HepG2 (cell line): Measurements from ENCODE around the gene TADA2A. TPM values are rescaled to one million over a fixed set of nuclear protein-coding genes. Genes with fewer than 3 reads are reported as not detected.
A peak's percentile ranks its signal among the peaks of the same experiment; 100 is the strongest.

ENCODE experiments used
- ATAC-seq: fragments of 200-7000 bp; cut with Tn5 transposase; 3 replicates; pipeline ENCODE4 v1.9.1; 2020; ENCODE audit warnings: mild to moderate bottlenecking, moderate library complexity
- BruUV-seq: library from RNA; stranded (reverse); fragments of 400-500 nt; replicated peaks from 2 replicates; lab custom pipeline; 2021; lab: Mats Ljungman, UMichigan
- CTCF ChIA-PET: fragments of 300-600 bp; formaldehyde crosslinking; extraction: SDS; loops from one replicate; lab custom pipeline; 2021; ENCODE audit warnings: low total read pairs, inconsistent platforms, low intra/inter-chr PET ratio; lab: Yijun Ruan, JAX
- POLR2A ChIA-PET: fragments of 350-600 bp; sonication (Branson Sonifier 250); formaldehyde crosslinking; loops from one replicate; lab custom pipeline; 2020; ENCODE audit warnings: antibody characterized with exemption, inconsistent platforms; lab: Yijun Ruan, JAX
- DNase-seq: peaks from one replicate; pipeline ENCODE4 v3.0.0-alpha.2; 2015; ENCODE audit warnings: low spot score
- FAIRE-seq: peaks from 3 replicates; lab custom pipeline; 2011; peaks lifted over from hg19 to GRCh38; lab: Jason Lieb, UNC
- H2AFZ ChIP-seq: one replicate; pipeline ENCODE4 v1.6.1; 2011; ENCODE audit warnings: low read length, inconsistent platforms
- H3K27ac ChIP-seq: fragments of 300-600 bp; 3 replicates; pipeline ENCODE4 v1.8.0; 2011; ENCODE audit warnings: mixed run types, mild to moderate bottlenecking, mixed read lengths, low read length, inconsistent platforms; ENCODE audit not compliant: insufficient read depth; ENCODE audit errors: extremely low read length
- H3K27me3 ChIP-seq, 2 experiments: fragments of 200-600 bp in 1 of 2; 2 replicates in 1 of 2; 3 replicates in 1 of 2; pipeline versions ENCODE4 v1.6.0 to v1.8.0; 2011; ENCODE audit warnings: low read length in 2 of 2, mild to moderate bottlenecking in 2 of 2, moderate library complexity in 2 of 2, inconsistent platforms in 1 of 2; ENCODE audit not compliant: insufficient read depth in 2 of 2, control insufficient read depth in 1 of 2
- H3K36me3 ChIP-seq, 2 experiments: fragments of 200-600 bp in 1 of 2; replicated peaks in 1 of 2; 2 replicates in 1 of 2; 3 replicates in 1 of 2; pipeline versions ENCODE4 v1.5.1 to v1.8.0; 2011; ENCODE audit warnings: low read length in 2 of 2, inconsistent platforms in 1 of 2; ENCODE audit not compliant: insufficient read depth in 2 of 2, control insufficient read depth in 1 of 2
- H3K4me1 ChIP-seq: 2 replicates; pipeline ENCODE4 v1.5.1; 2012; ENCODE audit warnings: low read length, inconsistent platforms; ENCODE audit not compliant: insufficient read depth
- H3K4me2 ChIP-seq: 2 replicates; pipeline ENCODE4 v1.6.0; 2011; ENCODE audit warnings: low read depth, low read length, inconsistent platforms
- H3K4me3 ChIP-seq, 3 experiments: fragments of 200-600 bp in 1 of 3; sonication (generic), shearing (Covaris generic) in 1 of 3; replicated peaks in 1 of 3; 2 replicates each; pipeline ENCODE4 v1.5.1; 2011 to 2016; ENCODE audit warnings: low read length in 3 of 3, inconsistent platforms in 2 of 3, low read depth in 2 of 3, mild to moderate bottlenecking in 2 of 3, control low read depth in 1 of 3, mixed read lengths in 1 of 3; ENCODE audit not compliant: insufficient read depth in 1 of 3
- H3K79me2 ChIP-seq: one replicate; pipeline ENCODE4 v1.6.1; 2011; ENCODE audit warnings: low read length, inconsistent platforms; ENCODE audit not compliant: insufficient read depth
- H3K9ac ChIP-seq: 2 replicates; pipeline ENCODE4 v1.6.0; 2011; ENCODE audit warnings: mild to moderate bottlenecking, low read depth, low read length, inconsistent platforms; ENCODE audit not compliant: insufficient read depth
- H3K9me3 ChIP-seq: 2 replicates; pipeline ENCODE4 v1.5.1; 2012; ENCODE audit warnings: mild to moderate bottlenecking, low read length
- H4K20me1 ChIP-seq: 2 replicates; pipeline ENCODE4 v1.6.0; 2011; ENCODE audit warnings: inconsistent platforms, mild to moderate bottlenecking, low read length, moderate library complexity; ENCODE audit not compliant: insufficient read depth
- DR1 ChIP-seq: sonication (generic); formaldehyde crosslinking; IDR thresholded peaks from 2 replicates; pipeline ENCODE4 v1.8.0; 2021; ENCODE audit warnings: mild to moderate bottlenecking, missing genetic modification reagents, inconsistent platforms
- NR2F6 ChIP-seq, 2 experiments: IDR thresholded peaks; 2 replicates each; pipeline ENCODE4 v1.6.1; 2016; ENCODE audit warnings: antibody characterized with exemption in 1 of 2, mild to moderate bottlenecking in 1 of 2
- PHF5A ChIP-seq: IDR thresholded peaks from one replicate; pipeline ENCODE4 v1.6.1; 2018; ENCODE audit warnings: low read depth, missing genetic modification reagents; ENCODE audit not compliant: unreplicated experiment
- SAP130 ChIP-seq: IDR thresholded peaks from 2 replicates; pipeline ENCODE4 v1.6.1; 2016; ENCODE audit warnings: low read depth
- STAG1 ChIP-seq: sonication (generic); formaldehyde crosslinking; IDR thresholded peaks from 2 replicates; pipeline ENCODE4 v1.4.0; 2020; ENCODE audit warnings: missing genetic modification reagents
- ZNF335 ChIP-seq: sonication (generic); formaldehyde crosslinking; IDR thresholded peaks from 2 replicates; pipeline ENCODE4 v1.4.0; 2020; ENCODE audit warnings: missing genetic modification reagents
- ZNF605 ChIP-seq: sonication (generic); formaldehyde crosslinking; IDR thresholded peaks from 2 replicates; pipeline ENCODE4 v1.8.0; 2022; ENCODE audit warnings: mild to moderate bottlenecking, missing genetic modification reagents
- WGBS: methylation state at CpG from one replicate; pipeline ENCODE4 v1.1.6; 2017; ENCODE audit warnings: low lambda C conversion rate; 5-methylcytosine and 5-hydroxymethylcytosine counted together
- in situ Hi-C: cut with HindIII; loops from 2 replicates; pipeline ENCODE4 v1.10.0; 2017; ENCODE audit warnings: low pct_unique_long_range_greater_than_20kb; ENCODE audit not compliant: extremely low pct_ligation_motif_present
- intact Hi-C: fragments of 100-400 bp; cut with micrococcal nuclease; formaldehyde crosslinking; loops from one replicate; pipeline ENCODE4 v1.10.0; 2022; ENCODE audit not compliant: unreplicated experiment
- polyA plus RNA-seq, 8 experiments: library from polyadenylated mRNA; depleted of rRNA in 3 of 8; stranded (reverse) in 7 of 8; unstranded in 1 of 8; fragments of >200 nt; fragmentation: Illumina TruSeq in 4 of 8; extraction: Trizol in 4 of 8; gene quantifications; 2 replicates each; pipeline versions ENCODE4 v1.2.1 to v1.2.3, GENCODE V29; 2011 to 2016; ENCODE audit warnings: low read depth in 4 of 8, missing spikeins in 1 of 8, mixed read lengths in 1 of 8; ENCODE audit not compliant: insufficient read depth in 1 of 8
- total RNA-seq, 5 experiments: library from RNA; depleted of rRNA; stranded (reverse); fragments of >200 nt; fragmentation: Illumina TruSeq; extraction: Trizol; gene quantifications; 2 replicates each; pipeline ENCODE4 v1.2.3, GENCODE V29; 2016; ENCODE audit warnings: low read depth in 1 of 5
- TF ChIP-seq, protein P1 (sequence below): IDR thresholded peaks from 2 replicates; pipeline ENCODE4 v1.6.1; 2012; ENCODE audit warnings: low read length, improper control_type of control experiment
- TF ChIP-seq, protein P2 (sequence below): sonication (generic); formaldehyde crosslinking; conservative IDR thresholded peaks from 2 replicates; pipeline ENCODE4 v1.4.0; 2020; ENCODE audit warnings: mild to moderate bottlenecking, missing genetic modification reagents, moderate library complexity

Gene TADA2A
- total and polyA plus RNA-seq, 2 of the 13 experiments (the other 11 are each of a cell fraction or from before 2014, with no cell fraction given): 8.0 to 14.0 TPM

DNA sequence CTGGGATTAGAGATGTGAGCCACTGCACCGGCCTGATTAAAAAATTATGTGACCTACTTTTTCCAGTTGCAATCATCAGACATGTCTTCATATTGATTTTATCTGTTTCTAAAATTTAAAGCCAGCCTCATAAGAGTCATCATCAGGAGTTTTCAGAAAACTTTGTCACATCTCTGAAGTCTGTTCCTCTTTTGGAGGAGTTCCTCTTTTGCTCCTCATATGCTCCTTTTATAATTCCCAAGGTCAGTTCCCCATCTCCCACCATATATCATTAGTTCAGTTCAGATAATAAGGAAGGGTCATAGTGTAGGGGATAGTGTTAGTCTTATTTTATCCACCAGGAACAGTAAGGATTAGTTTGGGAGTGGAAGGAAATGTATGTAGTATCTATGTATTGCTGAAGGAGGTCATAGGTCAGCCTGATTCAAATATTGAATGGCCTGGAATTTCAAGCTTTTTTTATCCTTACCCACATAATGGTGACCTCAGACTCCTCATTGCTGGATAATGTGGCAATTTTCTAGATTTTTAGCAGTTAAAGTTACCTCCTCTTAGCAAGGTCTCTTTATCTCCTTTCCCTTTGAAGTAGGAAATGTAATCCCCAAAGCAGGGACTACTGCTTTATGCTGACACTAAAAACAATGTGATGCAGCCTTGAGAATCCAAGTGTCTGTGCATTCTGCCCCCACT lies 69.2 kb downstream of the TADA2A start:
- no peaks in the 10 kb centered on the region for H3K27me3 ChIP-seq
- no TSS peak for BruUV-seq
- CTCF ChIA-PET: no interaction called here
- H3K79me2 ChIP-seq: no peaks in the 10 kb centered on the region
- intact Hi-C loops: no loop called here
- no peak overlapping the region for H3K9ac ChIP-seq
- H3K4me1 ChIP-seq: peaks cover 15% of the 10 kb centered on the region
- H3K27ac ChIP-seq: no peak overlapping the region
- H2AFZ ChIP-seq: no peak overlapping the region
- no peak overlapping the region for H3K4me2 ChIP-seq
- no peak for DNase-seq
- TF ChIP-seq ZNF335 (CRISPR knock-in tag) (no peak), SAP130 (no peak), NR2F6 (IDR thresholded peaks at IDR 0.05) (peak; percentile 15; the same call in 1 of the 2 replicates), NR2F6 (CRISPR knock-in tag; IDR thresholded peaks at IDR 0.05) (no peak), STAG1 (CRISPR knock-in tag) (no peak), ZNF605 (CRISPR knock-in tag) (no peak)
- TF ChIP-seq, all 625 proteins: peak for 1
- Histone ChIP-seq H3K4me3 (no peak overlapping the region), H4K20me1 (no peaks in the 10 kb centered on the region), H3K36me3 (peaks cover 5 to 51% of the 10 kb centered on the region in 2 experiments), H3K9me3 (no peaks in the 10 kb centered on the region)
- no peak for ATAC-seq
- FAIRE-seq: no peak
- 100% methylated on average over 1 of the region's 1 CpG for WGBS
- POLR2A ChIA-PET: interaction anchor here (1.2 kb wide), 1 partner anchor 12 kb away, joined by 4 read pairs; no protein-coding TSS in a partner anchor
- in situ Hi-C loops: no loop called here

DNA sequence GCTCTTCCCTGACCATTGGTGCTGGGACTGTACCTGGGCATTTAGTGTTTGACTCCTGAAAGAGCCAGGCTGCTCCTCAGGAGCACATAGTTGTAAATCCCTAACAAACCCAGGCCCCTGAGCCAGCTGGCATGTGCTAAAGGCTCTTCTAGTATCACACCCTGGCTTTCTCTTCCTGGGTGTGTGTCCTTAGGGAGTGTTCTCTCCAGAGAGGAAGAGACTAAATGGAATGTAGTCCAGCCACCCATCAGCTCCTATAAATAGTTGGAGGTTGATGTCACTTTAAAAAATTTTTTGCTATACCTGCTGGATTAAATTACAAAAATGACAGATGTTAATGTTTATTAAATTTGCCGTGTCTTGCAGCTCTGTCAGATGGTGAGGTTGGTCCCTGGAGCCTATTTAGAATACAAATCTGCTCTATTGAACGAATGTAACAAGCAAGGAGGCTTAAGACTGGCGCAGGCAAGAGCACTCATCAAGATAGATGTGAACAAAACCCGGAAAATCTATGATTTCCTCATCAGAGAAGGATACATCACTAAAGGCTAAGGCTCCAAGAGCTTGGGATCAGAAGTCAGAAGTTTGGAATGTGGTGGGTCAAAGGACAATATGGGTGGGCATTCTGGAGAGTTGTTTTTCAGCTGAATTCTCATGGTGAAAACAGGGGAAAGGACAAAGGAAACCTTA lies 69.9 kb downstream of the TADA2A start:
- CTCF ChIA-PET: no interaction called here
- WGBS: 78% methylated on average over 4 of the region's 4 CpGs
- peaks cover 5 to 47% of the 10 kb centered on the region in 2 experiments for H3K36me3 ChIP-seq
- DNase-seq (peak; percentile 23), ATAC-seq (no peak), FAIRE-seq (no peak)
- H3K79me2 ChIP-seq: no peaks in the 10 kb centered on the region
- no peaks in the 10 kb centered on the region for H4K20me1 ChIP-seq
- in situ Hi-C loops: no loop called here
- H3K4me3 ChIP-seq: no peak overlapping the region
- intact Hi-C loops: no loop called here
- no peak overlapping the region for H3K4me2 ChIP-seq
- POLR2A ChIA-PET: interaction anchor here (0.5 to 1.2 kb wide), 2 partner anchors 12 to 81 kb away, joined by 3 to 4 read pairs; no protein-coding TSS in a partner anchor
- no peak overlapping the region for H3K9ac ChIP-seq
- H3K27me3 ChIP-seq: no peaks in the 10 kb centered on the region
- H3K4me1 ChIP-seq: peaks cover 20% of the 10 kb centered on the region
- no peaks in the 10 kb centered on the region for H3K9me3 ChIP-seq
- H2AFZ ChIP-seq: no peak overlapping the region
- no peak overlapping the region for H3K27ac ChIP-seq
- BruUV-seq: no TSS peak
- TF ChIP-seq DR1 (no peak), PHF5A (CRISPR knock-in tag) (no peak), STAG1 (CRISPR knock-in tag) (no peak)
- TF ChIP-seq, protein P1, sequence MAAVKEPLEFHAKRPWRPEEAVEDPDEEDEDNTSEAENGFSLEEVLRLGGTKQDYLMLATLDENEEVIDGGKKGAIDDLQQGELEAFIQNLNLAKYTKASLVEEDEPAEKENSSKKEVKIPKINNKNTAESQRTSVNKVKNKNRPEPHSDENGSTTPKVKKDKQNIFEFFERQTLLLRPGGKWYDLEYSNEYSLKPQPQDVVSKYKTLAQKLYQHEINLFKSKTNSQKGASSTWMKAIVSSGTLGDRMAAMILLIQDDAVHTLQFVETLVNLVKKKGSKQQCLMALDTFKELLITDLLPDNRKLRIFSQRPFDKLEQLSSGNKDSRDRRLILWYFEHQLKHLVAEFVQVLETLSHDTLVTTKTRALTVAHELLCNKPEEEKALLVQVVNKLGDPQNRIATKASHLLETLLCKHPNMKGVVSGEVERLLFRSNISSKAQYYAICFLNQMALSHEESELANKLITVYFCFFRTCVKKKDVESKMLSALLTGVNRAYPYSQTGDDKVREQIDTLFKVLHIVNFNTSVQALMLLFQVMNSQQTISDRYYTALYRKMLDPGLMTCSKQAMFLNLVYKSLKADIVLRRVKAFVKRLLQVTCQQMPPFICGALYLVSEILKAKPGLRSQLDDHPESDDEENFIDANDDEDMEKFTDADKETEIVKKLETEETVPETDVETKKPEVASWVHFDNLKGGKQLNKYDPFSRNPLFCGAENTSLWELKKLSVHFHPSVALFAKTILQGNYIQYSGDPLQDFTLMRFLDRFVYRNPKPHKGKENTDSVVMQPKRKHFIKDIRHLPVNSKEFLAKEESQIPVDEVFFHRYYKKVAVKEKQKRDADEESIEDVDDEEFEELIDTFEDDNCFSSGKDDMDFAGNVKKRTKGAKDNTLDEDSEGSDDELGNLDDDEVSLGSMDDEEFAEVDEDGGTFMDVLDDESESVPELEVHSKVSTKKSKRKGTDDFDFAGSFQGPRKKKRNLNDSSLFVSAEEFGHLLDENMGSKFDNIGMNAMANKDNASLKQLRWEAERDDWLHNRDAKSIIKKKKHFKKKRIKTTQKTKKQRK: no peak
- TF ChIP-seq, protein P2, sequence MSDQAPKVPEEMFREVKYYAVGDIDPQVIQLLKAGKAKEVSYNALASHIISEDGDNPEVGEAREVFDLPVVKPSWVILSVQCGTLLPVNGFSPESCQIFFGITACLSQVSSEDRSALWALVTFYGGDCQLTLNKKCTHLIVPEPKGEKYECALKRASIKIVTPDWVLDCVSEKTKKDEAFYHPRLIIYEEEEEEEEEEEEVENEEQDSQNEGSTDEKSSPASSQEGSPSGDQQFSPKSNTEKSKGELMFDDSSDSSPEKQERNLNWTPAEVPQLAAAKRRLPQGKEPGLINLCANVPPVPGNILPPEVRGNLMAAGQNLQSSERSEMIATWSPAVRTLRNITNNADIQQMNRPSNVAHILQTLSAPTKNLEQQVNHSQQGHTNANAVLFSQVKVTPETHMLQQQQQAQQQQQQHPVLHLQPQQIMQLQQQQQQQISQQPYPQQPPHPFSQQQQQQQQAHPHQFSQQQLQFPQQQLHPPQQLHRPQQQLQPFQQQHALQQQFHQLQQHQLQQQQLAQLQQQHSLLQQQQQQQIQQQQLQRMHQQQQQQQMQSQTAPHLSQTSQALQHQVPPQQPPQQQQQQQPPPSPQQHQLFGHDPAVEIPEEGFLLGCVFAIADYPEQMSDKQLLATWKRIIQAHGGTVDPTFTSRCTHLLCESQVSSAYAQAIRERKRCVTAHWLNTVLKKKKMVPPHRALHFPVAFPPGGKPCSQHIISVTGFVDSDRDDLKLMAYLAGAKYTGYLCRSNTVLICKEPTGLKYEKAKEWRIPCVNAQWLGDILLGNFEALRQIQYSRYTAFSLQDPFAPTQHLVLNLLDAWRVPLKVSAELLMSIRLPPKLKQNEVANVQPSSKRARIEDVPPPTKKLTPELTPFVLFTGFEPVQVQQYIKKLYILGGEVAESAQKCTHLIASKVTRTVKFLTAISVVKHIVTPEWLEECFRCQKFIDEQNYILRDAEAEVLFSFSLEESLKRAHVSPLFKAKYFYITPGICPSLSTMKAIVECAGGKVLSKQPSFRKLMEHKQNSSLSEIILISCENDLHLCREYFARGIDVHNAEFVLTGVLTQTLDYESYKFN (CRISPR knock-in tag): no peak
